HL-60 (cell line): ENCODE data around the gene ATP11B.
"Not testable (repeated sequence)": the region's sequence is repeated elsewhere in the genome, so short reads cannot be mapped to it uniquely, and the experiment has no call there.

Experiments used
- DNase-seq, 2 experiments: peaks; one replicate each; pipeline ENCODE4 v3.0.0-alpha.2; 2010 to 2020; ENCODE audit warnings: low read depth in 1 of 2, low spot score in 1 of 2
- H3K27ac ChIP-seq: fragments of 250-450 bp; sonication (Bioruptor Pico); replicated peaks from 2 replicates; pipeline ENCODE4 v1.5.1; 2020; ENCODE audit warnings: mild to moderate bottlenecking, moderate library complexity
- H3K27me3 ChIP-seq: fragments of 250-450 bp; sonication (Bioruptor Pico); 2 replicates; pipeline ENCODE4 v1.5.1; 2021; ENCODE audit warnings: mild to moderate bottlenecking, moderate library complexity; ENCODE audit not compliant: insufficient read depth, poor library complexity, severe bottlenecking
- H3K4me3 ChIP-seq: replicated peaks from 2 replicates; pipeline ENCODE4 v1.5.1; 2011; ENCODE audit warnings: mild to moderate bottlenecking, control low read depth, low read length; ENCODE audit not compliant: insufficient read depth
- GABPA ChIP-seq: IDR thresholded peaks from 2 replicates; pipeline ENCODE4 v1.6.1; 2012; ENCODE audit warnings: low read depth
- POLR2AphosphoS5 ChIP-seq: IDR thresholded peaks from 2 replicates; pipeline ENCODE4 v1.6.1; 2012; ENCODE audit warnings: low read depth
- SPI1 ChIP-seq: IDR thresholded peaks from 2 replicates; pipeline ENCODE4 v1.6.1; 2012; ENCODE audit warnings: low read depth, mild to moderate bottlenecking, borderline replicate concordance
- TF ChIP-seq, protein P1 (sequence below): IDR thresholded peaks from 2 replicates; pipeline ENCODE4 v1.6.1; 2012; ENCODE audit warnings: low read depth; ENCODE audit not compliant: insufficient replicate concordance
- TF ChIP-seq, protein P2 (sequence below): IDR thresholded peaks from one replicate; pipeline ENCODE4 v1.5.1; 2011; ENCODE audit warnings: low read length, control low read depth, inconsistent platforms; ENCODE audit not compliant: insufficient read depth

Gene ATP11B

DNA sequence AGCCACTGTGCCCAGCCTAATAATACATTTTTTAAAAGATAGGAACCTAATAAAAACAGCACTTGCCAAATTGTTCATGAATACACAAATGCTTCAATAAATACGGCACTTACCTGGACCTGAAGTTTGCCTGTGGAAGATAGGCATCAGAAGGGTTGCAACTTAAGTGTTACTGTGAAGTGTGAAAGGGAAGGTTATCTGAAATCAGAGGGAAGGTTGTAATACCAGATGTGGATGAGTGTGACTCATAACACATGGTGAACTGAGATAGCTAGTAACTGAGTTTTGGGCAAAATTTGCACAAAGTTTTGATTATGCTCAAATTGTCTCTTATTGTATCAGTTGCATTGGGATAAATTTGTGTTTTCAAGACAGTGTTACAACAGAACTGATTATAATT, 68.0 kb downstream of the ATP11B start:
- Histone ChIP-seq H3K4me3 (no peak overlapping the region), H3K27ac (no peak overlapping the region), H3K27me3 (no peaks in the 10 kb centered on the region)
- TF ChIP-seq, protein P1, sequence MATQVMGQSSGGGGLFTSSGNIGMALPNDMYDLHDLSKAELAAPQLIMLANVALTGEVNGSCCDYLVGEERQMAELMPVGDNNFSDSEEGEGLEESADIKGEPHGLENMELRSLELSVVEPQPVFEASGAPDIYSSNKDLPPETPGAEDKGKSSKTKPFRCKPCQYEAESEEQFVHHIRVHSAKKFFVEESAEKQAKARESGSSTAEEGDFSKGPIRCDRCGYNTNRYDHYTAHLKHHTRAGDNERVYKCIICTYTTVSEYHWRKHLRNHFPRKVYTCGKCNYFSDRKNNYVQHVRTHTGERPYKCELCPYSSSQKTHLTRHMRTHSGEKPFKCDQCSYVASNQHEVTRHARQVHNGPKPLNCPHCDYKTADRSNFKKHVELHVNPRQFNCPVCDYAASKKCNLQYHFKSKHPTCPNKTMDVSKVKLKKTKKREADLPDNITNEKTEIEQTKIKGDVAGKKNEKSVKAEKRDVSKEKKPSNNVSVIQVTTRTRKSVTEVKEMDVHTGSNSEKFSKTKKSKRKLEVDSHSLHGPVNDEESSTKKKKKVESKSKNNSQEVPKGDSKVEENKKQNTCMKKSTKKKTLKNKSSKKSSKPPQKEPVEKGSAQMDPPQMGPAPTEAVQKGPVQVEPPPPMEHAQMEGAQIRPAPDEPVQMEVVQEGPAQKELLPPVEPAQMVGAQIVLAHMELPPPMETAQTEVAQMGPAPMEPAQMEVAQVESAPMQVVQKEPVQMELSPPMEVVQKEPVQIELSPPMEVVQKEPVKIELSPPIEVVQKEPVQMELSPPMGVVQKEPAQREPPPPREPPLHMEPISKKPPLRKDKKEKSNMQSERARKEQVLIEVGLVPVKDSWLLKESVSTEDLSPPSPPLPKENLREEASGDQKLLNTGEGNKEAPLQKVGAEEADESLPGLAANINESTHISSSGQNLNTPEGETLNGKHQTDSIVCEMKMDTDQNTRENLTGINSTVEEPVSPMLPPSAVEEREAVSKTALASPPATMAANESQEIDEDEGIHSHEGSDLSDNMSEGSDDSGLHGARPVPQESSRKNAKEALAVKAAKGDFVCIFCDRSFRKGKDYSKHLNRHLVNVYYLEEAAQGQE: no peak
- TF ChIP-seq, protein P2, sequence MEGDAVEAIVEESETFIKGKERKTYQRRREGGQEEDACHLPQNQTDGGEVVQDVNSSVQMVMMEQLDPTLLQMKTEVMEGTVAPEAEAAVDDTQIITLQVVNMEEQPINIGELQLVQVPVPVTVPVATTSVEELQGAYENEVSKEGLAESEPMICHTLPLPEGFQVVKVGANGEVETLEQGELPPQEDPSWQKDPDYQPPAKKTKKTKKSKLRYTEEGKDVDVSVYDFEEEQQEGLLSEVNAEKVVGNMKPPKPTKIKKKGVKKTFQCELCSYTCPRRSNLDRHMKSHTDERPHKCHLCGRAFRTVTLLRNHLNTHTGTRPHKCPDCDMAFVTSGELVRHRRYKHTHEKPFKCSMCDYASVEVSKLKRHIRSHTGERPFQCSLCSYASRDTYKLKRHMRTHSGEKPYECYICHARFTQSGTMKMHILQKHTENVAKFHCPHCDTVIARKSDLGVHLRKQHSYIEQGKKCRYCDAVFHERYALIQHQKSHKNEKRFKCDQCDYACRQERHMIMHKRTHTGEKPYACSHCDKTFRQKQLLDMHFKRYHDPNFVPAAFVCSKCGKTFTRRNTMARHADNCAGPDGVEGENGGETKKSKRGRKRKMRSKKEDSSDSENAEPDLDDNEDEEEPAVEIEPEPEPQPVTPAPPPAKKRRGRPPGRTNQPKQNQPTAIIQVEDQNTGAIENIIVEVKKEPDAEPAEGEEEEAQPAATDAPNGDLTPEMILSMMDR: no peak
- TF ChIP-seq SPI1 (no peak), POLR2AphosphoS5 (no peak), GABPA (no peak)
- DNase-seq: no peak

DNA sequence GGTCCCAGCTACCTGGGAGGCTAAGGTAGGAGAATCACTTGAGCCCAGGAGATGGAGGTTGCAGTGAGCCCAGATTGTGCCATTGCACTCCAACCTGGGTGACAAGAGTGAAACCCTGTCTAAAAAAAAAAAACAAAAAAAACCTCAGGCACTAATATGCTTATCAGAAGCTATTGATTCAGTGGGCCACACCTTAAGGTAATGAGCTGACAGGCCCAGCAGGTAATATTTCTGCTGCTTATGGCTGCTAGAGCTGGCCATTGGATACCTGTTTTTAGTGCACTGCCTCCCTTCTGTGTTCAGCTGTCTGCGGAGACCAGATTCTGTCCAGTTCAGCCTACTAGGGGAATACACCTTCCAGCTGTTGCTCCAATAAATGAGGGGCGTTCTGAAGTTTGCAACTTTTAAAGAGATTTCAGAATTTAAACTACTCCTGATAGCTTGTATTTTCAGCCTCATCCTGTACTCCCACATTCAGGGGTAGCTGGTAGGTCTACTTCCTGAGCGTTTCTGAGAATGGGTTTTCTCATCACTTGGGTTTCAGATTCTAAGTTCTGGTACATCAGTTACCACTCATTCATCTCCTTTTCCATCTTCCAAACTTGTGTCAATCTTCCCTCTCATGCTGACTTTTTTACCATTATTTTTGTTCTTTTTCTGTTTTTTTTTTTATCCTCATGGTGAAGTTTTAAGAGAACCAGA, 69.0 kb downstream of the ATP11B start:
- Histone ChIP-seq H3K4me3 (no peak overlapping the region), H3K27ac (no peak overlapping the region), H3K27me3 (no peaks in the 10 kb centered on the region)
- no peak for DNase-seq
- TF ChIP-seq, protein P2: no peak
- no peak for TF ChIP-seq SPI1

DNA sequence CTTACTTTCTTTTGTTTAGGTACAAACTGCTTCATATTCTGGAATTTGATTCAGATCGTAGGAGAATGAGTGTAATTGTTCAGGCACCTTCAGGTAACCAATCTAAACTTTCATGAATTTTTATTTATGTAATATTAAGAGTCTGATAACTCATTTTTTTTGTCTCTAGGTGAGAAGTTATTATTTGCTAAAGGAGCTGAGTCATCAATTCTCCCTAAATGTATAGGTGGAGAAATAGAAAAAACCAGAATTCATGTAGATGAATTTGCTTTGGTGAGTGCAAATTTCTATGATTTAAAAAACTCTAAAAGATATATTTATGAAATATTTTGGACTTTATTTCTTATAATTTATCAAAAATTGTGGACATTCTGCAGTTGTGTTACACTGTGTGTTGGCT, 75.8 kb downstream of the ATP11B start:
- TF ChIP-seq, protein P2: no peak
- TF ChIP-seq, protein P1: no peak
- TF ChIP-seq GABPA: no peak
- no peak for TF ChIP-seq POLR2AphosphoS5
- TF ChIP-seq SPI1: no peak
- Histone ChIP-seq H3K27ac (no peak overlapping the region), H3K4me3 (no peak overlapping the region)

DNA sequence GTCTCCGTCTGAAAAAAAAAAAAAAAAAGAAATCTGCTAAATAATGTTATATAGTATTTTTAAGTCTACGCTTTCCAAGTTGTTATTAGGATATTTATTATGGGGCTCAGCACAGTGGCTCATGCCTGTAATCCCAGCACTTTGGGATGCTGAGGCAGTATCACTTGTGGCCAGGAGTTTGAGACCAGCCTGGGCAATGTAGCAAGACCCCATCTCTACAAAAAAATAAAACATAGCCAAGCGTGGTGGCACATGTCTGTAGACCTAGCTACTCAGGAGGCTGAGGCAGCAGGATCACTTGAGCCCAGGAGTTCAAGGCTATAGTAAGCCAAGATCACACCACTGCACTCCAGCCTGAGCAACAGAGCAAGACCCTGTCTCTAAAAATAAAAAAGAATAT, 77.6 kb downstream of the ATP11B start:
- H3K27me3 ChIP-seq, H3K27ac ChIP-seq, DNase-seq, H3K4me3 ChIP-seq: not testable (repeated sequence)

More for the DNA sequence above, 75.8 kb downstream of the ATP11B start:
- no peak for DNase-seq
- no peaks in the 10 kb centered on the region for H3K27me3 ChIP-seq
